ENCODE measurements around the gene HTR3B.
"Not testable (repeated sequence)": the region's sequence is repeated elsewhere in the genome, so short reads cannot be mapped to it uniquely, and the experiment has no call there.

The HTR3B gene

DNA sequence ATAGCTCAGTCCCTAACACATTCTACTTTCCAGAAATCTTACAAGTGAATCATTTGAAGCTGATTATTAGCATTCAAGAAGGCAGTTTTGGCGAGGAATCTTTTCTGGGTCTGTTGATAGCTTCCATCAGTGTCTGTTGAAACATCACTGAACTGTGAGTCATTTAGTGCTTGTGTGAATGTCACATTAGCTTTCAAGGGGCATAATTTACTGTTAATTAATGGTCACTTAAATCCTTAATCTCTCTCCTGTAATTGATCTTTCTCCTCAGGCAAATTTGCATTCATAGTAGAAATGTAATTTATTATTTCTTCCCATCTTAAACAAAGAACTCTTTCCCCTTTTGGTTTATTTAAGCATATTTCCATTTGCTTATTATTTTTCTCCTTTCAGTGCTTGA, 2.6 kb downstream of the HTR3B start:
- H3K27ac ChIP-seq (ENCODE audit: low read depth, low read length) = no peak overlapping the region
- no peaks in the 10 kb centered on the region for H3K9me3 ChIP-seq (ENCODE audit: control insufficient read depth, insufficient read depth, low read length)
- H3F3A ChIP-seq (ENCODE audit: control insufficient read depth, insufficient read depth) = no peaks in the 10 kb centered on the region
- no peak for TF ChIP-seq EZH2phosphoT487 (IDR thresholded peaks at IDR 0.05; ENCODE audit: borderline replicate concordance, low read length)
- TF ChIP-seq, protein P1, sequence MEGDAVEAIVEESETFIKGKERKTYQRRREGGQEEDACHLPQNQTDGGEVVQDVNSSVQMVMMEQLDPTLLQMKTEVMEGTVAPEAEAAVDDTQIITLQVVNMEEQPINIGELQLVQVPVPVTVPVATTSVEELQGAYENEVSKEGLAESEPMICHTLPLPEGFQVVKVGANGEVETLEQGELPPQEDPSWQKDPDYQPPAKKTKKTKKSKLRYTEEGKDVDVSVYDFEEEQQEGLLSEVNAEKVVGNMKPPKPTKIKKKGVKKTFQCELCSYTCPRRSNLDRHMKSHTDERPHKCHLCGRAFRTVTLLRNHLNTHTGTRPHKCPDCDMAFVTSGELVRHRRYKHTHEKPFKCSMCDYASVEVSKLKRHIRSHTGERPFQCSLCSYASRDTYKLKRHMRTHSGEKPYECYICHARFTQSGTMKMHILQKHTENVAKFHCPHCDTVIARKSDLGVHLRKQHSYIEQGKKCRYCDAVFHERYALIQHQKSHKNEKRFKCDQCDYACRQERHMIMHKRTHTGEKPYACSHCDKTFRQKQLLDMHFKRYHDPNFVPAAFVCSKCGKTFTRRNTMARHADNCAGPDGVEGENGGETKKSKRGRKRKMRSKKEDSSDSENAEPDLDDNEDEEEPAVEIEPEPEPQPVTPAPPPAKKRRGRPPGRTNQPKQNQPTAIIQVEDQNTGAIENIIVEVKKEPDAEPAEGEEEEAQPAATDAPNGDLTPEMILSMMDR (IDR thresholded peaks at IDR 0.05; ENCODE audit: low read depth, low read length, poor library complexity, severe bottlenecking) = no peak
- H3K79me2 ChIP-seq (ENCODE audit: control insufficient read depth, low read length) = no peaks in the 10 kb centered on the region
- no peak overlapping the region for H3K4me2 ChIP-seq (ENCODE audit: low read length)
- H4K20me1 ChIP-seq (ENCODE audit: control insufficient read depth, insufficient read depth, low read depth, low read length) = no peaks in the 10 kb centered on the region
- H3K9me2 ChIP-seq (replicated peaks; ENCODE audit: control insufficient read depth, low read length) = no peaks in the 10 kb centered on the region
- H3K27me3 ChIP-seq (ENCODE audit: control insufficient read depth, low read length) = peaks cover 42% of the 10 kb centered on the region
- peaks cover 26% of the 10 kb centered on the region for H3K4me1 ChIP-seq (ENCODE audit: control insufficient read depth, low read length)
- no peak overlapping the region for H3K4me3 ChIP-seq (ENCODE audit: low read length)
- H3K36me3 ChIP-seq (ENCODE audit: control insufficient read depth, low read length) = no peaks in the 10 kb centered on the region

DNA sequence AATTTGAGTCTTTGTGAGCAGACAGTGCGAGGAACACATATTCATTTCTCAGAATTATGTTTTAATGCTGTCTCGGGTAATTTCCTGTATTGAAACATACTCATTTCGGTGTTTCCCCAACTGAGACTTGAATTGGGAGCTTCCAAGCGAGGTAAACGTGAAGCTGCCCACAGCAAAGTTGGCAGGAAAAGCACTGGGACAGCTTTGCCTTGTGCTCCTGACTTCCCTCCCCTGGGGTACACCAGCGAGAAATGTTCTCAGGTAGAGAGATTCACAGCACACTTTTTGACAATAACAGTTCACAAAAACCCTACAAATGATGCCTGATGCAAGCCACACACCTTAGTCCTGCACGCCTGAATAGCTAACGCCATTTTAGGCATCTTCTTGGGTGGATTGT, 3.1 kb downstream of the HTR3B start:
- Histone ChIP-seq H3K79me2 (ENCODE audit: control insufficient read depth, low read length) (no peaks in the 10 kb centered on the region), H3K27me3 (ENCODE audit: control insufficient read depth, low read length) (peaks cover 42% of the 10 kb centered on the region), H3K9me3 (ENCODE audit: control insufficient read depth, insufficient read depth, low read length) (no peaks in the 10 kb centered on the region), H3K4me3 (ENCODE audit: low read length) (peak overlapping the region; percentile 5; the same call in 1 of the 2 replicates), H3K27ac (ENCODE audit: low read depth, low read length) (no peak overlapping the region), H4K20me1 (ENCODE audit: control insufficient read depth, insufficient read depth, low read depth, low read length) (no peaks in the 10 kb centered on the region), H3K4me2 (ENCODE audit: low read length) (peak overlapping the region; percentile 20), H3F3A (ENCODE audit: control insufficient read depth, insufficient read depth) (no peaks in the 10 kb centered on the region), H3K4me1 (ENCODE audit: control insufficient read depth, low read length) (peaks cover 26% of the 10 kb centered on the region), H3K9me2 (replicated peaks; ENCODE audit: control insufficient read depth, low read length) (no peaks in the 10 kb centered on the region), H3K36me3 (ENCODE audit: control insufficient read depth, low read length) (no peaks in the 10 kb centered on the region)
- TF ChIP-seq EZH2phosphoT487 (IDR thresholded peaks at IDR 0.05; ENCODE audit: borderline replicate concordance, low read length) = no peak
- TF ChIP-seq, protein P1 (IDR thresholded peaks at IDR 0.05; ENCODE audit: low read depth, low read length, poor library complexity, severe bottlenecking) = no peak

DNA sequence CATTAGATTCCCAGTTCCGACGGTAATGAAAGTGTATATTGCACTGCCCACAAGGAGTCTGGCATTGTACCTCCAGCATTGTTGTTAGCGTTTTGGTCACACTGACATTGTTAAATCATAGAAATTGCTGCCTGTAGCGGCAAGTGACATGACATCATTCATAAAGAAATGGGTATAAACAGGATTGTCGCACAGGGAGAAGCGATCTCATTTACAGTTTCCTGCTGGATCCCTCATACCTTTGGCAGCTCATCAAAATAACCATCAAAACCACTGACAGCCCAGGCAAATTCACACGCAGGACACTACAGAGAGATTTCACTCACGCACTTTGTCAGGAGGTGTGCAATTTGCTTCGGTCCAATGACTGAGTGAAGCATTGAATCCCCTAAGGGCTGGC, 3.5 kb downstream of the HTR3B start:
- peaks cover 42% of the 10 kb centered on the region for H3K27me3 ChIP-seq (ENCODE audit: control insufficient read depth, low read length)
- peaks cover 26% of the 10 kb centered on the region for H3K4me1 ChIP-seq (ENCODE audit: control insufficient read depth, low read length)
- no peaks in the 10 kb centered on the region for H3K9me2 ChIP-seq (replicated peaks; ENCODE audit: control insufficient read depth, low read length)
- peak overlapping the region; percentile 5; the same call in 1 of the 2 replicates for H3K4me3 ChIP-seq (ENCODE audit: low read length)
- no peaks in the 10 kb centered on the region for H3K36me3 ChIP-seq (ENCODE audit: control insufficient read depth, low read length)
- H3K4me2 ChIP-seq (ENCODE audit: low read length) = peak overlapping the region; percentile 20
- no peaks in the 10 kb centered on the region for H3F3A ChIP-seq (ENCODE audit: control insufficient read depth, insufficient read depth)
- no peaks in the 10 kb centered on the region for H3K9me3 ChIP-seq (ENCODE audit: control insufficient read depth, insufficient read depth, low read length)
- no peaks in the 10 kb centered on the region for H3K79me2 ChIP-seq (ENCODE audit: control insufficient read depth, low read length)
- H4K20me1 ChIP-seq (ENCODE audit: control insufficient read depth, insufficient read depth, low read depth, low read length) = no peaks in the 10 kb centered on the region
- H3K27ac ChIP-seq (ENCODE audit: low read depth, low read length) = no peak overlapping the region
- TF ChIP-seq EZH2phosphoT487 (IDR thresholded peaks at IDR 0.05; ENCODE audit: borderline replicate concordance, low read length) = peak; percentile 37; the same call in 1 of the 2 replicates
- TF ChIP-seq, protein P1 (IDR thresholded peaks at IDR 0.05; ENCODE audit: low read depth, low read length, poor library complexity, severe bottlenecking) = no peak

DNA sequence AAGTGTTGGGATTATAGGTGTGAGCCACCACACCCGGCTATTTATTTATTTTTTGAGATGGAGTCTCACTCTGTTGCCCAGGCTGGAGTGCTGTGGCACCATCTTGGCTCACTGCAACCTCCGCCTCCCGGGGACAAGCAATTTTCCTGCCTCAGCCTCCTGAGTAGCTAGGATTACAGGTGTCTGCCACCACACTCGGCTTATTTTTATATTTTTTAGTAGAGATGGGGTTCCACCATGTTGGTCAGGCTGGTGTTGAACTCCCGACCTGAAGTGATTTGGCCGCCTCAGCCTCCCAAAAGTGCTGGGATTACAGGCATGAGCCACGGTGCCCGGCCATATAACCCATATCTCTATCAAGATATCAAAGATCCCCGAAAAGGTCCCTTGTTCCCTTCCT, 6.9 kb downstream of the HTR3B start:
- not testable (repeated sequence) for H3K79me2 ChIP-seq (ENCODE audit: control insufficient read depth, low read length); H3K4me2 ChIP-seq (ENCODE audit: low read length); H3K9me3 ChIP-seq (ENCODE audit: control insufficient read depth, insufficient read depth, low read length); H3K36me3 ChIP-seq (ENCODE audit: control insufficient read depth, low read length); H3K4me3 ChIP-seq (ENCODE audit: low read length); H3K27ac ChIP-seq (ENCODE audit: low read depth, low read length); H4K20me1 ChIP-seq (ENCODE audit: control insufficient read depth, insufficient read depth, low read depth, low read length); H3F3A ChIP-seq (ENCODE audit: control insufficient read depth, insufficient read depth); H3K9me2 ChIP-seq (replicated peaks; ENCODE audit: control insufficient read depth, low read length)
- Histone ChIP-seq H3K27me3 (ENCODE audit: control insufficient read depth, low read length) (peaks cover 32% of the 10 kb centered on the region), H3K4me1 (ENCODE audit: control insufficient read depth, low read length) (peaks cover 21% of the 10 kb centered on the region)

All from DOHH2 (cell line).